ENCODE measurements around the gene ZBTB20. TPM values are rescaled to one million over a fixed set of nuclear protein-coding genes. Genes with fewer than 3 reads are reported as not detected.

ZBTB20 gene
- polyA plus RNA-seq, 1 donor from 2014 or later = 4.8 TPM

DNA sequence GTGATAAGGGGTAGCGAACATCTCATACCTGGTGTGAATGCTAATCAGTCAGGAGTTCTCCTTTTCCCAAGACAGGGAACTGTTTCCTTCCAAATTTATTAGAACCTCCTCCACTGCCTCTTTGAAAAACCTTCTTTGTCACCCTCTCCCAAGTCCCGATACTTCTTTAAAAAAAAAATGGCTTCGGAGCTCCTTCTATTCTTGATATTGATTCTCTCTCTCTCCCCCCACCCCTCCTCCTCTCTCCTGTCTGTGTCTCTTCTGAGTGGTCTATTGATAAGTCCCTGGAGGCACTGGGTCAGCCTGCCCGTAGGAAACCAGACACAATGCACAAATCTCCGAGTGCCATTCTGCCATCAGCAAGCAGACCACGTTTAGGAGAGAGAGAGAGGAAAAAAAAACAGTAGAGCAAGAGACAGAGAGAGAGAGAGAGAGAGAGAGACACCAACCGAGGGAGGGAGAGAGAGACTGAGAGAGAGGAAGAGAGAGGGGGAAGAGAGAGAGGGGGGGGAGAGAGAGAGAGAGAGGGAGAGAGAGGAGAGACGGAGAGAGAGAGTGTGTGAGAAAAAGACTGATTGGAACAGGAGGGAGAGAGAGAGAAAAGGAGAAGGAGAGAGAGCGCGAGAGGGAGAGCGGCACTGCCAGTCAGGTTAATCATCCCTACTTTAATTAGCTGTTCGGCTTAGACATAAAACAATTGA lies 692.4 kb downstream of the ZBTB20 start:
- Histone ChIP-seq H3K4me2 (ENCODE audit: low read length) (peak overlapping the region; percentile 63), H3K9me2 (ENCODE audit: insufficient read depth, low read length) (no peaks in the 10 kb centered on the region), H3K79me2 (replicated peaks; ENCODE audit: insufficient read depth, low read length) (peaks cover 46% of the 10 kb centered on the region), H3K27ac (ENCODE audit: low read length) (peak overlapping the region; percentile 88), H3K9me3 (ENCODE audit: low read length) (no peaks in the 10 kb centered on the region), H3K27me3 (ENCODE audit: insufficient read depth, low read depth, low read length) (no peaks in the 10 kb centered on the region), H3K9ac (ENCODE audit: low read length) (peak overlapping the region; percentile 79), H3K4me3 (ENCODE audit: low read length) (peak overlapping the region; percentile 75), H4K20me1 (ENCODE audit: insufficient read depth) (no peaks in the 10 kb centered on the region), H2AFZ (ENCODE audit: low read depth, low read length) (peak overlapping the region; percentile 77), H3K36me3 (ENCODE audit: insufficient read depth, low read length) (no peaks in the 10 kb centered on the region), H3F3A (ENCODE audit: insufficient read depth, low read length, poor library complexity, severe bottlenecking) (no peaks in the 10 kb centered on the region)
- peak; percentile 56 for TF ChIP-seq POLR2AphosphoS5 (IDR thresholded peaks at IDR 0.05)
- peak; percentile 55 for TF ChIP-seq TAF1 (IDR thresholded peaks at IDR 0.05; ENCODE audit: low read depth)
- TF ChIP-seq, protein P1, sequence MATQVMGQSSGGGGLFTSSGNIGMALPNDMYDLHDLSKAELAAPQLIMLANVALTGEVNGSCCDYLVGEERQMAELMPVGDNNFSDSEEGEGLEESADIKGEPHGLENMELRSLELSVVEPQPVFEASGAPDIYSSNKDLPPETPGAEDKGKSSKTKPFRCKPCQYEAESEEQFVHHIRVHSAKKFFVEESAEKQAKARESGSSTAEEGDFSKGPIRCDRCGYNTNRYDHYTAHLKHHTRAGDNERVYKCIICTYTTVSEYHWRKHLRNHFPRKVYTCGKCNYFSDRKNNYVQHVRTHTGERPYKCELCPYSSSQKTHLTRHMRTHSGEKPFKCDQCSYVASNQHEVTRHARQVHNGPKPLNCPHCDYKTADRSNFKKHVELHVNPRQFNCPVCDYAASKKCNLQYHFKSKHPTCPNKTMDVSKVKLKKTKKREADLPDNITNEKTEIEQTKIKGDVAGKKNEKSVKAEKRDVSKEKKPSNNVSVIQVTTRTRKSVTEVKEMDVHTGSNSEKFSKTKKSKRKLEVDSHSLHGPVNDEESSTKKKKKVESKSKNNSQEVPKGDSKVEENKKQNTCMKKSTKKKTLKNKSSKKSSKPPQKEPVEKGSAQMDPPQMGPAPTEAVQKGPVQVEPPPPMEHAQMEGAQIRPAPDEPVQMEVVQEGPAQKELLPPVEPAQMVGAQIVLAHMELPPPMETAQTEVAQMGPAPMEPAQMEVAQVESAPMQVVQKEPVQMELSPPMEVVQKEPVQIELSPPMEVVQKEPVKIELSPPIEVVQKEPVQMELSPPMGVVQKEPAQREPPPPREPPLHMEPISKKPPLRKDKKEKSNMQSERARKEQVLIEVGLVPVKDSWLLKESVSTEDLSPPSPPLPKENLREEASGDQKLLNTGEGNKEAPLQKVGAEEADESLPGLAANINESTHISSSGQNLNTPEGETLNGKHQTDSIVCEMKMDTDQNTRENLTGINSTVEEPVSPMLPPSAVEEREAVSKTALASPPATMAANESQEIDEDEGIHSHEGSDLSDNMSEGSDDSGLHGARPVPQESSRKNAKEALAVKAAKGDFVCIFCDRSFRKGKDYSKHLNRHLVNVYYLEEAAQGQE (IDR thresholded peaks at IDR 0.05; ENCODE audit: borderline replicate concordance) = no peak
- peak; percentile 68 for TF ChIP-seq EP300 (conservative IDR thresholded peaks at IDR 0.05; ENCODE audit: poor library complexity, severe bottlenecking)
- no peak for TF ChIP-seq EZH2 (IDR thresholded peaks at IDR 0.05; ENCODE audit: borderline replicate concordance, insufficient read depth, low read length, poor library complexity, severe bottlenecking)
- TF ChIP-seq MXI1 (conservative IDR thresholded peaks at IDR 0.05; ENCODE audit: poor library complexity, severe bottlenecking) = peak; percentile 57
- TF ChIP-seq SMC3 (conservative IDR thresholded peaks at IDR 0.05; ENCODE audit: poor library complexity) = no peak
- TF ChIP-seq RAD21 (conservative IDR thresholded peaks at IDR 0.05) = no peak
- TF ChIP-seq, protein P2, sequence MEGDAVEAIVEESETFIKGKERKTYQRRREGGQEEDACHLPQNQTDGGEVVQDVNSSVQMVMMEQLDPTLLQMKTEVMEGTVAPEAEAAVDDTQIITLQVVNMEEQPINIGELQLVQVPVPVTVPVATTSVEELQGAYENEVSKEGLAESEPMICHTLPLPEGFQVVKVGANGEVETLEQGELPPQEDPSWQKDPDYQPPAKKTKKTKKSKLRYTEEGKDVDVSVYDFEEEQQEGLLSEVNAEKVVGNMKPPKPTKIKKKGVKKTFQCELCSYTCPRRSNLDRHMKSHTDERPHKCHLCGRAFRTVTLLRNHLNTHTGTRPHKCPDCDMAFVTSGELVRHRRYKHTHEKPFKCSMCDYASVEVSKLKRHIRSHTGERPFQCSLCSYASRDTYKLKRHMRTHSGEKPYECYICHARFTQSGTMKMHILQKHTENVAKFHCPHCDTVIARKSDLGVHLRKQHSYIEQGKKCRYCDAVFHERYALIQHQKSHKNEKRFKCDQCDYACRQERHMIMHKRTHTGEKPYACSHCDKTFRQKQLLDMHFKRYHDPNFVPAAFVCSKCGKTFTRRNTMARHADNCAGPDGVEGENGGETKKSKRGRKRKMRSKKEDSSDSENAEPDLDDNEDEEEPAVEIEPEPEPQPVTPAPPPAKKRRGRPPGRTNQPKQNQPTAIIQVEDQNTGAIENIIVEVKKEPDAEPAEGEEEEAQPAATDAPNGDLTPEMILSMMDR (IDR thresholded peaks at IDR 0.05; ENCODE audit: poor library complexity, severe bottlenecking) = no peak

- TF ChIP-seq TAF1 (IDR thresholded peaks at IDR 0.05; ENCODE audit: low read depth) (no peak), EZH2 (IDR thresholded peaks at IDR 0.05; ENCODE audit: borderline replicate concordance, insufficient read depth, low read length, poor library complexity, severe bottlenecking) (no peak), RAD21 (conservative IDR thresholded peaks at IDR 0.05) (no peak), SMC3 (conservative IDR thresholded peaks at IDR 0.05; ENCODE audit: poor library complexity) (no peak), EP300 (conservative IDR thresholded peaks at IDR 0.05; ENCODE audit: poor library complexity, severe bottlenecking) (no peak), MXI1 (conservative IDR thresholded peaks at IDR 0.05; ENCODE audit: poor library complexity, severe bottlenecking) (no peak), POLR2AphosphoS5 (IDR thresholded peaks at IDR 0.05) (no peak)
- TF ChIP-seq, protein P2 (IDR thresholded peaks at IDR 0.05; ENCODE audit: poor library complexity, severe bottlenecking) = no peak
- TF ChIP-seq, protein P1 (IDR thresholded peaks at IDR 0.05; ENCODE audit: borderline replicate concordance) = no peak
- peak overlapping the region; percentile 75 for H3K4me3 ChIP-seq (ENCODE audit: low read length)
- H3K36me3 ChIP-seq (ENCODE audit: insufficient read depth, low read length) = no peaks in the 10 kb centered on the region
- H4K20me1 ChIP-seq (ENCODE audit: insufficient read depth) = no peaks in the 10 kb centered on the region
- peak overlapping the region; percentile 79 for H3K9ac ChIP-seq (ENCODE audit: low read length)
- peak overlapping the region; percentile 88 for H3K27ac ChIP-seq (ENCODE audit: low read length)
- no peak overlapping the region for H2AFZ ChIP-seq (ENCODE audit: low read depth, low read length)
- H3K27me3 ChIP-seq (ENCODE audit: insufficient read depth, low read depth, low read length) = no peaks in the 10 kb centered on the region
- no peaks in the 10 kb centered on the region for H3K9me2 ChIP-seq (ENCODE audit: insufficient read depth, low read length)
- peak overlapping the region; percentile 93 for H3K4me2 ChIP-seq (ENCODE audit: low read length)
- H3K9me3 ChIP-seq (ENCODE audit: low read length) = no peaks in the 10 kb centered on the region
- peaks cover 60% of the 10 kb centered on the region for H3K79me2 ChIP-seq (replicated peaks; ENCODE audit: insufficient read depth, low read length)
- H3F3A ChIP-seq (ENCODE audit: insufficient read depth, low read length, poor library complexity, severe bottlenecking) = no peaks in the 10 kb centered on the region
Observed at GRCh38 chr3:114453361-114453780, 693.7 kb downstream of the ZBTB20 start.

All from neural cell (in vitro differentiated cells).